ENCODE results near the gene GOT2. TPM values are rescaled to one million over a fixed set of nuclear protein-coding genes. Genes with fewer than 3 reads are reported as not detected.

The GOT2 gene
- total RNA-seq, 4 donors from 2014 or later, result 16.8 to 22.9 (median 19.1) TPM

- TF ChIP-seq CTCF (IDR thresholded peaks at IDR 0.05; ENCODE audit: low read depth), result no peak
Measured at GRCh38 chr16:58709333-58709732, 24.8 kb downstream of the GOT2 start.

- no peak for TF ChIP-seq CTCF (IDR thresholded peaks at IDR 0.05; ENCODE audit: low read depth)
Measured at GRCh38 chr16:58699151-58699550, 35.0 kb downstream of the GOT2 start.

GRCh38 chr16:58695368-58695767, 38.7 kb downstream of the GOT2 start:
- no peak for TF ChIP-seq CTCF (IDR thresholded peaks at IDR 0.05; ENCODE audit: low read depth)

- no peak for TF ChIP-seq CTCF (IDR thresholded peaks at IDR 0.05; ENCODE audit: low read depth)
Measured at GRCh38 chr16:58692450-58692849, 41.7 kb downstream of the GOT2 start.

- TF ChIP-seq CTCF (IDR thresholded peaks at IDR 0.05; ENCODE audit: low read depth), result no peak
Measured at GRCh38 chr16:58685084-58685449, 49.0 kb downstream of the GOT2 start.

- no peak for TF ChIP-seq CTCF (IDR thresholded peaks at IDR 0.05; ENCODE audit: low read depth)
Measured at GRCh38 chr16:58684354-58685083, 49.6 kb downstream of the GOT2 start, which contains the start of gene SLC38A7. SLC38A7 (minus strand) TSS chr16:58684770; CDS start chr16:58680126, 4,644 bp downstream.

GRCh38 chr16:58684001-58684353, 50.1 kb downstream of the GOT2 start:
- no peak for TF ChIP-seq CTCF (IDR thresholded peaks at IDR 0.05; ENCODE audit: low read depth)

Measured in subcutaneous adipose tissue (tissue), 4 donors.